Endothelial cell of umbilical vein (primary cell): ENCODE measurements around the gene CD300LB.

Source experiments
- CTCF ChIP-seq, 2 donors: IDR thresholded peaks; 1 replicate in 1 of 2; 2 replicates in 1 of 2; pipeline ENCODE4 v1.5.1; 2011; ENCODE audit warnings: low read length in 2 of 2, mild to moderate bottlenecking in 2 of 2, moderate library complexity in 2 of 2, control low read depth in 1 of 2, inconsistent platforms in 1 of 2, low read depth in 1 of 2; ENCODE audit not compliant: insufficient read depth in 1 of 2; ENCODE audit errors: extremely low read depth in 1 of 2
- FOS ChIP-seq: IDR thresholded peaks from 2 replicates; pipeline ENCODE4 v1.6.1; 2011; ENCODE audit warnings: mild to moderate bottlenecking, low read length, moderate library complexity, borderline replicate concordance; ENCODE audit not compliant: insufficient read depth
- MAX ChIP-seq: IDR thresholded peaks from 2 replicates; pipeline ENCODE4 v1.6.1; 2011; ENCODE audit not compliant: insufficient read depth, insufficient read length
- POLR2A ChIP-seq: IDR thresholded peaks from 2 replicates; pipeline ENCODE4 v1.6.1; 2012; ENCODE audit warnings: low read depth, mild to moderate bottlenecking, control low read depth, low read length
- POLR2AphosphoS5 ChIP-seq: IDR thresholded peaks from 2 replicates; pipeline ENCODE4 v1.6.1; 2012; ENCODE audit warnings: low read depth, mild to moderate bottlenecking, control low read depth, low read length, moderate library complexity; ENCODE audit not compliant: insufficient read depth

GRCh38 chr17:74490716-74491115, 40.6 kb downstream of the CD300LB start:
- TF ChIP-seq MAX (no peak), CTCF (IDR thresholded peaks at IDR 0.05; ENCODE audit: extremely low read depth in 1 of 2, insufficient read depth in 1 of 2, low read depth in 1 of 2, low read length in 2 of 2) (no peak), POLR2A (no peak), POLR2AphosphoS5 (no peak), FOS (no peak)
